Left cardiac atrium (tissue), 4 donors: ENCODE data around the gene CCDC78. TPM values are rescaled to one million over a fixed set of nuclear protein-coding genes. Genes with fewer than 3 reads are reported as not detected.

Experiments used
- ATAC-seq, 2 donors: fragments of 200-7000 bp; cut with Tn5 transposase; one replicate each; pipeline ENCODE4 v1.9.1; 2020; ENCODE audit warnings: mild to moderate bottlenecking in 2 of 2, moderate library complexity in 2 of 2
- DNase-seq: peaks from one replicate; pipeline ENCODE4 v3.0.0-alpha.2; 2020
- intact Hi-C, 2 donors: fragments of 100-400 bp; cut with DNase I; formaldehyde crosslinking; loops; one replicate each; pipeline versions ENCODE4 v1.14.1 to v1.15.1; 2022 to 2023
- total RNA-seq, 2 donors: library from RNA; stranded (reverse); fragmentation: NEBNext Ultra II Directional; extraction: Animal tissue kit (Norgen Biotek cat#: 25700); gene quantifications; one replicate each; pipeline ENCODE4 v1.2.1, GENCODE V29; 2021
- donor health status: DM: no; HTN: yes; CAD: no.
- donor health status: DM: no; HTN: yes; CAD: no; lungs with severe emphysema.
- donor health status: DM: yes; HTN: yes; CAD: no.
- donor health status: Dilated cardiomyopathy.

Gene CCDC78
- total RNA-seq, 2 donors from 2014 or later: 0.50 to 0.56 TPM

GRCh38 chr16:686459-687260, 39.6 kb downstream of the CCDC78 start:
- intact Hi-C loops: no loop called here
- DNase-seq (no peak), ATAC-seq (no peak)

- intact Hi-C loops: no loop called here
- ATAC-seq: no peak
- DNase-seq: no peak
Observed at GRCh38 chr16:685967-686366, 40.3 kb downstream of the CCDC78 start.

GRCh38 chr16:684961-685696, 41.1 kb downstream of the CCDC78 start:
- no peak for ATAC-seq
- intact Hi-C loops: no loop called here
- DNase-seq: no peak

- intact Hi-C loops: no loop called here
- DNase-seq: peak; percentile 99
Observed at GRCh38 chr16:684071-684794, 42.0 kb downstream of the CCDC78 start, which contains the start of gene JMJD8. JMJD8 (minus strand) TSS chr16:684334; CDS start chr16:684319, 15 bp downstream.

GRCh38 chr16:683396-684070, 42.7 kb downstream of the CCDC78 start:
- ATAC-seq: no peak
- intact Hi-C loops: no loop called here

More at GRCh38 chr16:684071-684794, 42.0 kb downstream of the CCDC78 start, which contains the start of gene JMJD8:
- ATAC-seq: peak; percentile 69 to 77

GRCh38 chr16:682493-683395, 43.5 kb downstream of the CCDC78 start:
- DNase-seq: no peak
- intact Hi-C loops: no loop called here
- ATAC-seq: no peak

More at GRCh38 chr16:683396-684070, 42.7 kb downstream of the CCDC78 start:
- DNase-seq: no peak

- ATAC-seq (no peak), DNase-seq (no peak)
- intact Hi-C loops: no loop called here
Observed at GRCh38 chr16:681746-682427, 44.4 kb downstream of the CCDC78 start.

GRCh38 chr16:680967-681745, 45.1 kb downstream of the CCDC78 start:
- intact Hi-C loops: no loop called here
- DNase-seq: no peak
- no peak for ATAC-seq

- ATAC-seq (no peak), DNase-seq (no peak)
- intact Hi-C loops: no loop called here
Observed at GRCh38 chr16:680625-680945, 45.7 kb downstream of the CCDC78 start.

GRCh38 chr16:679814-680624, 46.2 kb downstream of the CCDC78 start, which contains the start of gene STUB1:
STUB1 (plus strand) TSS chr16:680410; CDS start chr16:680526, 116 bp downstream.
- intact Hi-C loops: no loop called here
- ATAC-seq: peak; percentile 73 to 75
- peak; percentile 90 for DNase-seq

GRCh38 chr16:678858-679813, 47.1 kb downstream of the CCDC78 start:
- peak; percentile 87 for DNase-seq
- ATAC-seq: peak; percentile 40 to 43
- intact Hi-C loops: no loop called here

GRCh38 chr16:678209-678857, 47.9 kb downstream of the CCDC78 start:
- ATAC-seq (no peak), DNase-seq (no peak)
- intact Hi-C loops: no loop called here

- ATAC-seq (no peak), DNase-seq (no peak)
- intact Hi-C loops: no loop called here
Observed at GRCh38 chr16:677316-678190, 48.7 kb downstream of the CCDC78 start.
